Memory B cell (primary cell): ENCODE results near the gene LINC01488.

Source experiments
- ATAC-seq: fragments of 150-1000 bp; cut with Tn5 transposase; 2 replicates; pipeline ENCODE4 v1.10.0; 2021; ENCODE audit warnings: low read depth, mild to moderate bottlenecking, moderate library complexity
- DNase-seq, 2 donors: peaks; one replicate each; pipeline ENCODE4 v3.0.0; 2022; ENCODE audit warnings: low spot score in 2 of 2
- H3K27ac Mint-ChIP-seq: one replicate; pipeline ENCODE4 v1.8.0; 2022; ENCODE audit warnings: mild to moderate bottlenecking, moderate library complexity, mixed read lengths
- H3K27me3 Mint-ChIP-seq: one replicate; pipeline ENCODE4 v1.8.0; 2022; ENCODE audit warnings: mixed read lengths
- H3K36me3 Mint-ChIP-seq: one replicate; pipeline ENCODE4 v1.8.0; 2022; ENCODE audit warnings: mild to moderate bottlenecking, mixed read lengths
- H3K4me1 Mint-ChIP-seq: one replicate; pipeline ENCODE4 v1.8.0; 2022; ENCODE audit warnings: mixed read lengths
- H3K4me3 Mint-ChIP-seq: one replicate; pipeline ENCODE4 v1.8.0; 2022; ENCODE audit warnings: mild to moderate bottlenecking, moderate library complexity, mixed read lengths
- H3K9me3 Mint-ChIP-seq: one replicate; pipeline ENCODE4 v1.8.0; 2022; ENCODE audit warnings: mixed read lengths

LINC01488 gene

GRCh38 chr11:69486773-69487291 is 5.4 kb downstream of the LINC01488 start:
- Mint-ChIP-seq H3K9me3 (no peaks in the 10 kb centered on the region), H3K4me3 (no peak overlapping the region), H3K27ac (no peak overlapping the region), H3K36me3 (no peaks in the 10 kb centered on the region), H3K4me1 (no peaks in the 10 kb centered on the region), H3K27me3 (peaks cover 8% of the 10 kb centered on the region)
- ATAC-seq (no peak), DNase-seq (no peak)

DNA sequence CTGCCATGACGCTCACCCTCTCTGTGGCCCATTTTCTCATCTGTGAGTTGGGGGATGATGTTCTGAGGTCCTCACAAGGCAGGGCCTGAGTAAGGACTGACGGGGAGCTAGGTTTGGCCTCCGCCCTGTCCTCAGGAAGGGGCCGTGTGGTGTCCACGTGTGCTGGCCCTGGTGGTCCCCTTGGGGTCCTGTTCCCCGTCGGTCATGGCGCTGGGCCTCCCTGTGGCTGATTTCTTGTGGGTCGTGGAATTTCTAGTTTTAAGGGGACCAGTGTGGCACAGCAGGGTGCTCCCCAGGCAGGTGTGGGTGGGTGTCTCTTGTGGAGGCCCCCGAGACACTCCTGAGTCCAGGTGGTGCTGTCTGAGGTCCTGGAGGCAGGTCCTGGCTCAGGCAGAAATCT is 5.9 kb downstream of the LINC01488 start:
- H3K27me3 Mint-ChIP-seq = peaks cover 10% of the 10 kb centered on the region
- no peak overlapping the region for H3K4me3 Mint-ChIP-seq
- DNase-seq = no peak
- H3K9me3 Mint-ChIP-seq = no peaks in the 10 kb centered on the region
- no peaks in the 10 kb centered on the region for H3K4me1 Mint-ChIP-seq
- no peak overlapping the region for H3K27ac Mint-ChIP-seq
- no peak for ATAC-seq
- H3K36me3 Mint-ChIP-seq = no peaks in the 10 kb centered on the region

DNA sequence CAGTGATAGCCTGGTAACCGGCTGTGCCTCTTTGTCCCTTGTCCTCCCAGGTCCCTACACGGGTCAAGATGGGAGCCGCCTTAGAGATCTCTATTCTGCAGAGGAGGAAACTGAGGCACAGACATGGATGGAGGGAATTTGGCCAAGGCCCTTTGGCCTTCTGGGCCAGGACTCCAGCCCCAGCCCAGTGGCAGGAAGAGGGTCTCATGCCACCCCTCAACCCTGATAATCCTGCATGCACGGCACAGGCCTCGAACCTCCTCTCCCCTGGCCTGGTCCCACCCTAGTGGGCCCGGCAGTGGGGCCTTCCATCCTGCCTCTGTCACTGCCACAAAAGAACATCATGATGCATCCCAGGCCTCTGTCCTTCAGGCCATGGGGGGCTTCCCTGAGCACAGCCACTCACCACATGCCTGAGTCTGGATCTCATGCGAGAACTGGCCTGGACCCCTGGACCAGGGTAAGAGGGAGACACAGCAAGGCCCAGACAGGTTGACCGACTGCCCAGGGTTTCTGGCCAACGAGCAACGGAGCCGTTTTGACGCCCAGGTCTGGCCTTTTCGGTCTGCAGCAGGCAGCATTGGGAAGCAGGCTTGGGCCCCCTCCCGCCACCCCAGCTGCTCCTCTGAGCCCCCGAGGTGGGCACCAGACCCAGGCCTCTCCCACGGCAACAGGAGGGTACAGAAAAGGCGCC is 6.5 kb downstream of the LINC01488 start:
- Mint-ChIP-seq H3K36me3 (no peaks in the 10 kb centered on the region), H3K9me3 (no peaks in the 10 kb centered on the region), H3K27ac (no peak overlapping the region), H3K27me3 (peaks cover 12% of the 10 kb centered on the region), H3K4me3 (no peak overlapping the region), H3K4me1 (no peaks in the 10 kb centered on the region)
- DNase-seq (no peak), ATAC-seq (no peak)

DNA sequence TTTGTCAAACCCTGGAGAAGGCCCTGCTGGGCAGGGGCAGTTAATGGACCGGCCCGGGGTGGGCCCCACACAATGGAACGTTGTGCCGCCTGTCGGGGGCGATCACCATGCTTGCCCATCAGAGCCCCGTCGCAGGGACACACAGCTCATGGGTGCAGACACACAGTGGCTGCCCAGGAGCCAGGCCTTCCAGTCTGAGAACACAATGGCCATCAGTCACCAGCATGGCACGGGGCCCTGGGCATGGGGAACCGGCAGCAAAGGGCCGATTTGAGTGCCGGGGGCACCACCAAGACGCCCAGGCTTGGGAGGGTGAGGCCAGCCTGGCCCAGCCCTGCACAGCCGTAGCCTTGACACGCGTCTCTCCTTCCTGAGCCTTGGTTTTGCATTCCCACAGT is 7.1 kb downstream of the LINC01488 start:
- no peaks in the 10 kb centered on the region for H3K9me3 Mint-ChIP-seq
- no peak for DNase-seq
- peaks cover 12% of the 10 kb centered on the region for H3K27me3 Mint-ChIP-seq

DNA sequence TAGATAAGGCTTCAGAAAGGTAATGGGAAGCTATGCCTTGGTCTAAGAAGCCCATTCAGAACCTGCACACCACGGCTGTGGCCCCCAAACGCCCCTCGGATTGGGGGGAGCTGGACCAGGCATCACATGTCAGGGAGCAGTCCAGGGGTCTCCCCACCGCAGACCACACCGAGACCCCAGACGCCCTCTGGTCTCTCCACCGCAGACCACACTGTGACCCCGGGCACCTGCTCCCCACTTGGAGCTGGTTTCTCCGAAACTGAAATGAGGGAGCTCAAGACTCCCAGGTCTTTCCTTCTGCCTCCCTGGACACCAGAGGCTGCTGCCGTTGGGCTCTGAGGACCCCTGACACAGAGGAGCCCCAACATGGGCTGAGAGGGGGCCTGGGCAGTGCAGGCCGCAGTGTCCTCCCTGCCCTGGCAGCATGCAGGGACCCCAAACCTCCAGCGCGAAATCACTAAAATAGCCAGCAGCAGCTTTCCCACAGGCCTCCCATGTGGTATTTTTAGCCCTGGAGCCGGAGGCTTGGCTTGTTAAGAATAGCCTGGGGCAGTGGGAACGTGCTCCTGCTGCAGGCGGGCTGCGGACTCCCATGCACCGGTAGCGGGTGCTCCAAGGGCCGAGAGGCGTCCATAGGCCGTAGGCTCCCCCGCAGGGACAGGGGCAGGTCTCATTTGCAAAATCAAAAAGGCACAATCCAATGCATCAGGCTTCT is 7.7 kb downstream of the LINC01488 start:
- ATAC-seq (no peak), DNase-seq (no peak)
- no peaks in the 10 kb centered on the region for H3K4me1 Mint-ChIP-seq
- H3K9me3 Mint-ChIP-seq = no peaks in the 10 kb centered on the region
- no peaks in the 10 kb centered on the region for H3K36me3 Mint-ChIP-seq
- no peak overlapping the region for H3K4me3 Mint-ChIP-seq
- no peak overlapping the region for H3K27ac Mint-ChIP-seq
- peaks cover 10% of the 10 kb centered on the region for H3K27me3 Mint-ChIP-seq

More for the DNA sequence above, 7.1 kb downstream of the LINC01488 start:
- no peak for ATAC-seq
- Mint-ChIP-seq H3K36me3 (no peaks in the 10 kb centered on the region), H3K4me1 (no peaks in the 10 kb centered on the region), H3K4me3 (no peak overlapping the region), H3K27ac (no peak overlapping the region)

DNA sequence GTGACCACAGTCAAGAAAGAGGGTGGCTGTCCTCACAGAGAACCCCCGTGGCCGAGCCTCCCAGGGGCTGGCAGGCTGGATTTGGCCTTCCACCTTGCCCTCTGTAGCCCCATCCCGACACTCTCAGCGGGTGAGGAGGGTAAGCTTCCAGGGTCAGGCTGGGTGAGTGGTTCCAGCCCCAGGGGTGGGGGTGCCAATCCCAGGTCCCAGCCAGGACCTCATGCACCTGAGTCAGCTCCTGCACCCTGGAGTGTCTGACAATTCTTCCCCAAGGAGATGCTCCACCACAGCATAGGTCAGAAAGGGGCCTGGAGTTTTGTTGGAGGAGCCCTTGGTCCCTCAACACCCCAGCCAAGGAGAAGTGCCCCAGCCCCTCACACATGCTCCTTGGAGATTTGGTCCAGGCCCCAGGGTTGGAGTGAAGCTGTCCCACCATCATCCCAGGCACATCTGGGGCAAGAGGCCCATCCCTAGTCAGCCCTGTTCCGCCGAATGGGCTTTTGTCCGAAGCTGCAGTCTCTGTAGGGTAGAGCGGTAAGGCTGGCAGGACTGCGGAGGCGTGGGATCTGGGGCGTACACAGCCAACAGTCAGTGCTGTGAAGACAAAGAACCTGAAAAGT is 8.4 kb downstream of the LINC01488 start:
- H3K27me3 Mint-ChIP-seq = peaks cover 12% of the 10 kb centered on the region
- H3K4me3 Mint-ChIP-seq = no peak overlapping the region
- H3K36me3 Mint-ChIP-seq = no peaks in the 10 kb centered on the region
- ATAC-seq = no peak
- H3K27ac Mint-ChIP-seq = no peak overlapping the region
- H3K9me3 Mint-ChIP-seq = no peaks in the 10 kb centered on the region
- H3K4me1 Mint-ChIP-seq = no peaks in the 10 kb centered on the region
- DNase-seq = no peak

DNA sequence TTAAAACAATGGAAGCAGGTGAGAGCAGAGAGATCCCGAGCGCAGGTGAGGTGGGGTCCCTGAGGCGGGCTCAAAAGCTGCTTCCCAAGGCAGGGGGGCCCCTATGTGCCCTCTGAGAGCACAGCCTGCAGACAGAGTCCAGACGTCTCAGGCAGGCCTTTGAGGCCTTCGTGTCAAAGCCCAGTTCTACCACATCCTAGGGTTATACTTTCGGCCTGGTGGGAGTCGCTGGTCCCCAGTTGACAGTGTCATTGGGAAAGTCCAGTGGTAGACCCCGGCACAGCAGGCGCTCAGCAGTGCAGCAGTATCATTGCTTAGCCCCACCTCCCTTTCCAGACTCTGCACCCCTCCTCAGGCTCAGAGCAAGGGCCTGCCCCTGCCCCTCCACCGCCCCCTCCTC is 9.1 kb downstream of the LINC01488 start:
- no peak for ATAC-seq
- DNase-seq = no peak
- H3K27ac Mint-ChIP-seq = no peak overlapping the region
- peaks cover 13% of the 10 kb centered on the region for H3K27me3 Mint-ChIP-seq
- no peaks in the 10 kb centered on the region for H3K36me3 Mint-ChIP-seq
- no peak overlapping the region for H3K4me3 Mint-ChIP-seq
- H3K9me3 Mint-ChIP-seq = no peaks in the 10 kb centered on the region
- no peaks in the 10 kb centered on the region for H3K4me1 Mint-ChIP-seq

- Mint-ChIP-seq H3K27ac (no peak overlapping the region), H3K36me3 (no peaks in the 10 kb centered on the region), H3K4me3 (no peak overlapping the region), H3K9me3 (no peaks in the 10 kb centered on the region), H3K27me3 (peaks cover 15% of the 10 kb centered on the region), H3K4me1 (no peaks in the 10 kb centered on the region)
- DNase-seq = no peak
- ATAC-seq = no peak
These were observed 9.9 kb downstream of the LINC01488 start for GRCh38 chr11:69491071-69492031.

DNA sequence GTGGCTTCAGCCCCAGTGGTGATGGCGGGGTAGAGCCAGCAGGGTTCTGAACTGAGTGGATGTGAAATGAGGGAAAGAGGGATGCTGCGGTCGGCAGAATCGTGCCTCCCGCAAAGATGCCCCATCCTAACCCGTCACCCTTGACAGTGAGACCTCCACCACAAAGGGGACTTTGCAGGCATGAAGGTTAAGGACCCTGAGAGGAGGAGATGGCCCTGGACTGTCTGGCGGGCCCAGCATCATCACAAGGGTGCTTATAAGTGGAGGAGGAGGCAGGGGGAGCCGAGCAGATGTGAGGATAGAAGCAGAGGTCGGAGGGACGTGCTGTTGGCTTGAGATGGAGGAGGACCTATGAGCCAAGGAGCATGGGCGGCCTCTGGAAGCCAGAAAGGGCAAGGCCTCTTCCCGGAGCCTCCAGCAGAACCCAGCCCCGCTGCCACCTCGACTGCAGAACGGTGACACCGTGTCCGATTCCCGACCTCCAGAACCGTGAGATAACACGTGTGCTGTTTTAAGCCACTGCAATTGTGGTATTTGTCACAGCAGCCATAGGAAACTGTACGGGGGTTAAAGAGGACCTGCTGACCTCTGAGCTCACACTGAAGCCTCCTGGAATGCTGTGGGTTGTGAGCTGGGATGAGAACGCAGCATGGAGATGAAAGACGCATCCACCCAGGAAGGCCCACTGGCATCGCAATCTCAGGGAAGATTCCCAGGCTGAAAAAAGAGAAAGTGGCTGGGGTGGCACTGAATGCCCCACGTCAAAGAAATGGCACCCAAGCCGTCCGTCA is 10.9 kb downstream of the LINC01488 start:
- H3K9me3 Mint-ChIP-seq = no peaks in the 10 kb centered on the region
- no peaks in the 10 kb centered on the region for H3K36me3 Mint-ChIP-seq
- H3K4me3 Mint-ChIP-seq = no peak overlapping the region
- no peak overlapping the region for H3K27ac Mint-ChIP-seq
- no peaks in the 10 kb centered on the region for H3K4me1 Mint-ChIP-seq
- DNase-seq (no peak), ATAC-seq (no peak)
- peaks cover 15% of the 10 kb centered on the region for H3K27me3 Mint-ChIP-seq

GRCh38 chr11:69493931-69494821 is 12.7 kb downstream of the LINC01488 start:
- Mint-ChIP-seq H3K4me1 (peaks cover 11% of the 10 kb centered on the region), H3K4me3 (no peak overlapping the region), H3K36me3 (no peaks in the 10 kb centered on the region), H3K27me3 (peaks cover 15% of the 10 kb centered on the region), H3K27ac (no peak overlapping the region), H3K9me3 (no peaks in the 10 kb centered on the region)
- ATAC-seq = no peak
- DNase-seq = no peak

DNA sequence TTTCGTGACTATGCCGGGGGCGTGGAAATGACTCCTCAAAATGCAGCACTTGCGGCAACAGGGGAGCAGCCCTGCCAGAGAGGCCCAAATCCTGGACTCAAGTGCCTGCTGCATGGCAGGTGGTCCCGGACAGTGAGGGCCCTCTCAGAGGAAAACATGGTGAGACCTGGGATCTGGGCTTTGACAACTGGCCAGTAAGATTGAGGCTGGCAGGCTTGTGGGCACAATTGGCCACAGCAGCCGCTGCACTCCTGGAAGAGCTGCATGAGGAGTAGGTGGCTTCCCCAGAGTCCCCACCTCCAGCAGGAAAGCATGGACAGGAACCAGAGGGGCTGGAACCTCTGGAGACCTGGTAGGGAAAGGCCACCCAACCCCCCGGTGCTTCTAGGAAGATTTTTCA is 13.4 kb downstream of the LINC01488 start:
- no peak for ATAC-seq
- no peak for DNase-seq
- Mint-ChIP-seq H3K27me3 (peaks cover 15% of the 10 kb centered on the region), H3K36me3 (no peaks in the 10 kb centered on the region), H3K4me1 (peaks cover 11% of the 10 kb centered on the region), H3K9me3 (no peaks in the 10 kb centered on the region), H3K27ac (no peak overlapping the region), H3K4me3 (no peak overlapping the region)

- peaks cover 15% of the 10 kb centered on the region for H3K27me3 Mint-ChIP-seq
- no peaks in the 10 kb centered on the region for H3K9me3 Mint-ChIP-seq
- DNase-seq (no peak), ATAC-seq (no peak)
- H3K4me1 Mint-ChIP-seq = peaks cover 12% of the 10 kb centered on the region
- H3K27ac Mint-ChIP-seq = no peak overlapping the region
- no peak overlapping the region for H3K4me3 Mint-ChIP-seq
- H3K36me3 Mint-ChIP-seq = no peaks in the 10 kb centered on the region
These were observed 14.2 kb downstream of the LINC01488 start for GRCh38 chr11:69495441-69496201.
